GM12873 (cell line): Measurements from ENCODE around the gene STK10.

ENCODE experiments used
- TF ChIP-seq, protein P1 (sequence below): IDR thresholded peaks from 2 replicates; pipeline ENCODE4 v1.5.1; 2012; ENCODE audit warnings: low read depth, mild to moderate bottlenecking, moderate library complexity, low read length, control low read depth; ENCODE audit not compliant: insufficient read depth; ENCODE audit errors: missing control alignments

The STK10 gene

DNA sequence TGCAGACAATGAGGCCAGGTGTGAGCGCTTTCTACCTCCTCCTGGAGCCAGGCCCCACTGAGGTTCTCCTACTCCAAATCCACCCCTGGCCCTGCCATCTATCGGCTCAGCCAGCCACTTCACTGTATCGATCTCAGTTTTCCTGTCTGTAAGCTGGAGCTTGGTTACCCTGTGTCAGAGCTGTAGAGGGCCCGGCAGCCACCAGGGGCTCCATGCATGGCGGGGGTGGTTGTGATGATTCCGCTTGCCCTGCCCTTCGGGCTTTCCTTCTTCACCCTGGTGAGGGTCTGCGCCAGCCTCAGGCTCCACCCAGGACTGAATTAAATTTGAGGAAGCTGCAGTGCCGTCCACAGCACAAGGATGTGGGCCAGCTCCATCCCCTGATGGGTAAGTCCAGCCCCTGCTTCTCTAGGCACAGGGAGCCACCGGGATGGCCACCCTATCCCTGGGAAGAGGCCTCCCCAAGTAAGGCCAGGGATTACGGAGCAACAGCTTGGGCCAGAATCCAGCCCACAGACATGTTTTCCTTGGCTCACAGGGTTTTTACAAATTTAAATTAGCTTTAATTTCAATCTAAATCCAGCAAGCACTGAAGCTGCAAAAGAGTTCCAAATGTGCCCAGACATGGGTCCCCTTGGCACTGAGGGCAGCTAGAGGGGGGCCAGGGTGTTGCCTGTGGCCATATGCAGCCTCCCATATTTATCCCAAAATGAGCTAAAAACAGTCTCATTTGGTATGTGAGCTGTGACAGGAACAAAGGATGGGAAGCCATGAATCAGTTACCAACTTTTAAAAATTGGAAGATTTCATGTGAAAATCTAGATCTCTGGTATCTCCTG, 92.4 kb downstream of the STK10 start:
- TF ChIP-seq, protein P1, sequence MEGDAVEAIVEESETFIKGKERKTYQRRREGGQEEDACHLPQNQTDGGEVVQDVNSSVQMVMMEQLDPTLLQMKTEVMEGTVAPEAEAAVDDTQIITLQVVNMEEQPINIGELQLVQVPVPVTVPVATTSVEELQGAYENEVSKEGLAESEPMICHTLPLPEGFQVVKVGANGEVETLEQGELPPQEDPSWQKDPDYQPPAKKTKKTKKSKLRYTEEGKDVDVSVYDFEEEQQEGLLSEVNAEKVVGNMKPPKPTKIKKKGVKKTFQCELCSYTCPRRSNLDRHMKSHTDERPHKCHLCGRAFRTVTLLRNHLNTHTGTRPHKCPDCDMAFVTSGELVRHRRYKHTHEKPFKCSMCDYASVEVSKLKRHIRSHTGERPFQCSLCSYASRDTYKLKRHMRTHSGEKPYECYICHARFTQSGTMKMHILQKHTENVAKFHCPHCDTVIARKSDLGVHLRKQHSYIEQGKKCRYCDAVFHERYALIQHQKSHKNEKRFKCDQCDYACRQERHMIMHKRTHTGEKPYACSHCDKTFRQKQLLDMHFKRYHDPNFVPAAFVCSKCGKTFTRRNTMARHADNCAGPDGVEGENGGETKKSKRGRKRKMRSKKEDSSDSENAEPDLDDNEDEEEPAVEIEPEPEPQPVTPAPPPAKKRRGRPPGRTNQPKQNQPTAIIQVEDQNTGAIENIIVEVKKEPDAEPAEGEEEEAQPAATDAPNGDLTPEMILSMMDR, result peak; percentile 6

DNA sequence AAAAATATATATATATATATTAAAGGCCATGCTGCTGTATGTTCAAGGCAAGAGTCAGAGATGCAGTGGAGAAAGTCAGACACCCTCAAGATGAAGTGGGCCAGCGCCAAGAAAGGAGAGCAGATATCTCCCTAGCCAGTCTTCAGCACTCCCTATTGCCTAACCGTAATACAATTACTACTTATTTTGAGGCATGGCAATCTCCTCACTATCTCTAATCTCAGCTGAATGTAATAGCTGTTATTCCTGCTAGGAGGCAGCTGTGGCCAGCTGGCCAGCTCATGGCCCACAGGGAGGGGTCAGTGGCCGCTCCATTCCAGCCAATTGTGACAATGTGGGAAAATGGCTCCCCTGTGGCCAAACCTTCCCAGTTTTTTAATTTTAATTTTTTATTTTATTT, 94.1 kb downstream of the STK10 start:
- TF ChIP-seq, protein P1, result no peak

DNA sequence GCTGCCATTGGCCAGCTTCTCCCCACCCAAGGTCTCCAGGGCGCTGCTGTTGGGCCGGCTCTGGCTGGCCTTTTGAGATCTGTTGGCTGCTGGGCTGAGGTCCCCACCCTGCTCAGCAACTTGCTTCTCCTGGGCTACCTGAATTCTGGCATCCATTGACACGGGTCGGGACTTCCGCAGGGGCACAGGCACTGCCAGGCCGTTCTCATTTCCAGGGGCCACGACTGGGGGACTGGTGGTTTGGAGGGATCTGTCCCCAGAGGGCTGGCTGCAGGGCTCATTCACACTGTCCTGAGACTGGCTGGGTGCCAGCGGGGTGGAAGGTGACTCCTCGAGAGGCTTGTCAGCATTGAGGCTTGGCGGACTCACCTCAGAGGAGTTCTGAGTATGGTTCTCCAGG, 94.5 kb downstream of the STK10 start:
- TF ChIP-seq, protein P1, result no peak

- TF ChIP-seq, protein P1, result no peak
Measured at GRCh38 chr5:172091956-172092732, 95.9 kb downstream of the STK10 start.

- TF ChIP-seq, protein P1, result no peak
Measured at GRCh38 chr5:172090976-172091547, 97.0 kb downstream of the STK10 start.

DNA sequence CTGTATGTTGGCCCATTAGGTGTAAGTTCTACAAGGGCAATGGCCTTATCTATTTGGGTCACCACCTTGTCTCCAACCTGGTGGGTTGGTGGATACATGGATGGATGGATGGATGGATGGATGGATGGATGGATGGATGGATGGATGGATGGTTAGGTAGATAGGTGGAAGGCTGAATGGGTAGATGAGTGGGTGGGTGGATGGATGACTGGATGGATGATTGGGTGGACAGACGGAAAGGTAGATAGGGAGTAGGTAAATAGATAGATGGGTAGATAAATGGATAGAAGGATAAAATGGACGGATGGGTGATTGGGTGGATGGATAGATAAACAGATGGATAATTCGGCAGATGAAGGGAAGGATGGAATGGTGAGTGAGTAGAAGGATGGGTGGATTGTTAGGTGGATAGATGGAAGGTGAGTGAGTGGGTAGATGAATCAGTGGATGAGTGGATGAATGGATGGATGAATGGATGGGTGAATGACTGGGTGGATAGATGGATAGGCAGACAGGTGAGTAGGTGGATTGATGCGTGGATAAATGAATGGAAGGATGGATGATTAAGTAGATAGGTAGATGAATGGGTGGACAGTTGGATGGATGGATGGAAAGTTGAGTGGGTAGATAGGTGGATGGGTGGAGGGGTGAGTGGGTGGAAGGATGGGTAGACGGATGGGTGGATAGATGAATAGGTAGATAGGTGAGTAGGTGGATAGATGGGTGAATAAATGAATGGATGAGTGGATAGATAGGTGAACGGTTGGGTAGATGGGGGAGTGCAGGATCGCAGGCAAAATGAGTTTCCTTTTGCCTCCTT, 98.5 kb downstream of the STK10 start:
- TF ChIP-seq, protein P1, result no peak
